Hepatocyte (in vitro differentiated cells): ENCODE measurements around the gene ABLIM1.

Experiments used
- EZH2 ChIP-seq: fragments of 200-600 bp; sonication (generic); IDR thresholded peaks from 2 replicates; pipeline ENCODE4 v1.6.1; 2016; ENCODE audit warnings: antibody characterized with exemption, mild to moderate bottlenecking, borderline replicate concordance
- EZH2phosphoT487 ChIP-seq: fragments of 200-600 bp; sonication (generic); IDR thresholded peaks from one replicate; pipeline ENCODE4 v1.6.1; 2018; ENCODE audit warnings: antibody characterized with exemption, mild to moderate bottlenecking, low read depth, moderate library complexity; ENCODE audit not compliant: unreplicated experiment, severe bottlenecking
- TF ChIP-seq, protein P1 (sequence below): fragments of 200-600 bp; sonication (generic); IDR thresholded peaks from 2 replicates; pipeline ENCODE4 v1.5.1; 2016; ENCODE audit warnings: antibody characterized with exemption, mild to moderate bottlenecking; ENCODE audit not compliant: poor library complexity

DNA sequence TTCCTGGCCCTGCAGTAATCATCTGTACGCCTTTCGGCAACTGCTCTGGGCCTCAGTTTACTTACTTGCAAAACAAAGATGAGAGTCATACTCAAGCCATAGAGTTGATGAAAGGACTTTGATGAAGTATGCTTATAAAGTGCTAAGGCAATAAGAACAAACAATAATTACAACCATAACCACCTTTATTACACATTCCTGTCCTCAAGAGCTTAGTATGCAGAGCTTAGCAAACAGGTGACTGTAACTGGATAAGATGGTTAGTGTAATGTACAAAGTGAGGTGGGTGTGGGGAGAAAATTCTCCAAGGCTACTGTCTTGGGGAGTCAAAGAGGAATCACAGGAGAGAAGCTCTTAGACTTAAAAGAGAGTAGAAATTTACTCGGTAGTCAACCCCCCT, 136.8 kb downstream of the ABLIM1 start:
- TF ChIP-seq, protein P1, sequence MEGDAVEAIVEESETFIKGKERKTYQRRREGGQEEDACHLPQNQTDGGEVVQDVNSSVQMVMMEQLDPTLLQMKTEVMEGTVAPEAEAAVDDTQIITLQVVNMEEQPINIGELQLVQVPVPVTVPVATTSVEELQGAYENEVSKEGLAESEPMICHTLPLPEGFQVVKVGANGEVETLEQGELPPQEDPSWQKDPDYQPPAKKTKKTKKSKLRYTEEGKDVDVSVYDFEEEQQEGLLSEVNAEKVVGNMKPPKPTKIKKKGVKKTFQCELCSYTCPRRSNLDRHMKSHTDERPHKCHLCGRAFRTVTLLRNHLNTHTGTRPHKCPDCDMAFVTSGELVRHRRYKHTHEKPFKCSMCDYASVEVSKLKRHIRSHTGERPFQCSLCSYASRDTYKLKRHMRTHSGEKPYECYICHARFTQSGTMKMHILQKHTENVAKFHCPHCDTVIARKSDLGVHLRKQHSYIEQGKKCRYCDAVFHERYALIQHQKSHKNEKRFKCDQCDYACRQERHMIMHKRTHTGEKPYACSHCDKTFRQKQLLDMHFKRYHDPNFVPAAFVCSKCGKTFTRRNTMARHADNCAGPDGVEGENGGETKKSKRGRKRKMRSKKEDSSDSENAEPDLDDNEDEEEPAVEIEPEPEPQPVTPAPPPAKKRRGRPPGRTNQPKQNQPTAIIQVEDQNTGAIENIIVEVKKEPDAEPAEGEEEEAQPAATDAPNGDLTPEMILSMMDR: no peak
- no peak for TF ChIP-seq EZH2
- TF ChIP-seq EZH2phosphoT487: no peak
